Upper lobe of left lung (tissue), 4 donors: ENCODE data around the gene EFCC1.

Experiments
- POLR2A ChIP-seq, 4 donors: fragments of 450-650 bp; IDR thresholded peaks; one replicate each; pipeline ENCODE4 v1.5.1; 2016 to 2017; ENCODE audit warnings: antibody characterized with exemption in 4 of 4, mild to moderate bottlenecking in 2 of 4
- POLR2AphosphoS5 ChIP-seq, 2 donors: sonication (generic); formaldehyde crosslinking; IDR thresholded peaks; one replicate each; pipeline ENCODE4 v1.5.1; 2017; ENCODE audit warnings: antibody characterized with exemption in 2 of 2
- TF ChIP-seq, protein P1 (sequence below), 6 experiments: fragments of 450-650 bp in 4 of 6; fragments of 200-600 bp in 2 of 6; sonication (generic) in 2 of 6; IDR thresholded peaks; one replicate each; pipeline ENCODE4 v1.5.1; 2016 to 2019; ENCODE audit warnings: antibody characterized with exemption in 6 of 6

DNA sequence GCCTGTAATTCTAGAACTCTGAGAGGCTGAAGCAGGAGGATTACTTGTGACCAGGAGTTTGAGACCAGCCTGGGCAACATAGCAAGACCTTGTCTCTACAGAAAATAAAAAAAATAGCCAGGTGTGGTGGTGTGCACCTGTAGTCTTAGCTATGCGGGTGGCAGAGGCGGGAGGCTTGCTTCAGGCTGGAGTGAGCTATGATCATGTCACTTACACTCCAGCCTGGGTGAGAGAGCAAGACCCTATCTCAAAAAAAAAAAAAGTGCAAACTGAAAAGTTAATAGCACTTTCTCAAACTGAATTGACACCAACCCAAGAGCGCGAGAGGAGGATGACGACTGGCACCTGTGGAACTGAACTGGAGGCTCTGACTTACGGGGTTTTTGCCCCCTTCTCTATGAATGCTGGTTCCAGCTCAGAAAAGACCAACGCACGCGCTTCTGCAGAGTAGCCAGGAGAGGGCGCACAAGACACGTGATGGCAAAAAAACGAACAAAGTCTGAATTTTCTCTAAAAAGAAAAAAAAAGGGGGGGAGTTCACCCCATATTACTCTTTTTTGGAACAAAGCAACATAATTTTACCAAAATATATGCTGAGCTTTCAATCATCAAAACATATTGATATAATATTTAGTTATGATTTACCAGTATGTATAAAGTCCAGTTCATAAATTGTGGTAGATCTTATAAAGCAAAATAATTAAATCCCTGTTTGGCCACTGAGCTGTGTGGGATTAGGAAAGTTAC, 30.9 kb upstream of the EFCC1 start:
- TF ChIP-seq, protein P1, sequence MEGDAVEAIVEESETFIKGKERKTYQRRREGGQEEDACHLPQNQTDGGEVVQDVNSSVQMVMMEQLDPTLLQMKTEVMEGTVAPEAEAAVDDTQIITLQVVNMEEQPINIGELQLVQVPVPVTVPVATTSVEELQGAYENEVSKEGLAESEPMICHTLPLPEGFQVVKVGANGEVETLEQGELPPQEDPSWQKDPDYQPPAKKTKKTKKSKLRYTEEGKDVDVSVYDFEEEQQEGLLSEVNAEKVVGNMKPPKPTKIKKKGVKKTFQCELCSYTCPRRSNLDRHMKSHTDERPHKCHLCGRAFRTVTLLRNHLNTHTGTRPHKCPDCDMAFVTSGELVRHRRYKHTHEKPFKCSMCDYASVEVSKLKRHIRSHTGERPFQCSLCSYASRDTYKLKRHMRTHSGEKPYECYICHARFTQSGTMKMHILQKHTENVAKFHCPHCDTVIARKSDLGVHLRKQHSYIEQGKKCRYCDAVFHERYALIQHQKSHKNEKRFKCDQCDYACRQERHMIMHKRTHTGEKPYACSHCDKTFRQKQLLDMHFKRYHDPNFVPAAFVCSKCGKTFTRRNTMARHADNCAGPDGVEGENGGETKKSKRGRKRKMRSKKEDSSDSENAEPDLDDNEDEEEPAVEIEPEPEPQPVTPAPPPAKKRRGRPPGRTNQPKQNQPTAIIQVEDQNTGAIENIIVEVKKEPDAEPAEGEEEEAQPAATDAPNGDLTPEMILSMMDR (IDR thresholded peaks at IDR 0.05): peak; percentile 61 to 81 (median 78)
- TF ChIP-seq POLR2A (IDR thresholded peaks at IDR 0.05) (no peak), POLR2AphosphoS5 (IDR thresholded peaks at IDR 0.05) (no peak)
